ENCODE measurements around the gene ZNF689.
"Not testable (repeated sequence)": the region's sequence is repeated elsewhere in the genome, so short reads cannot be mapped to it uniquely, and the experiment has no call there.

Gene ZNF689

GRCh38 chr16:30600215-30600614 lies 10.0 kb downstream of the ZNF689 start:
- DNase-seq (ENCODE audit: low read depth): no peak

GRCh38 chr16:30592871-30593270 lies 17.3 kb downstream of the ZNF689 start:
- no peak for DNase-seq (ENCODE audit: low read depth)

GRCh38 chr16:30590869-30591268 lies 19.3 kb downstream of the ZNF689 start:
- DNase-seq (ENCODE audit: low read depth): not testable (repeated sequence)

DNA sequence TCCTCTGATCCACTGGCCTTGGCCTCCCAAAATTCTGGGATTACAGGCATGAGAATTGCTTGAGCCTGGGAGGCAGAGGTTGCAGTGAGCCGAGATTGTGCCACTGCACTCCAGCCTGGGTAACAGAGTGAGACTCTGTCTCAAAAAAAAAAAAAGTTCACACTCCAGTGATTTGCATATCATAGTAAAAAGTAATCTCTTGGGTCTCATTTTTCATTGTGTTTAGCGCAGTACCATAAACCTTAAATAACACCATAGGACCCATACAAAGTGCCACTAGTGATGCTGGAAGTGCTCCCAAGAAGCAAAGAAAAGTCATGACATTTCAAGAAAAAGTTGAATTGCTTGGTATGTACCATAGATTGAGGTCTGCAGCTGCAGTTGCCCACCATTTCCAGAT lies 20.6 kb downstream of the ZNF689 start:
- not testable (repeated sequence) for DNase-seq (ENCODE audit: low read depth)

DNA sequence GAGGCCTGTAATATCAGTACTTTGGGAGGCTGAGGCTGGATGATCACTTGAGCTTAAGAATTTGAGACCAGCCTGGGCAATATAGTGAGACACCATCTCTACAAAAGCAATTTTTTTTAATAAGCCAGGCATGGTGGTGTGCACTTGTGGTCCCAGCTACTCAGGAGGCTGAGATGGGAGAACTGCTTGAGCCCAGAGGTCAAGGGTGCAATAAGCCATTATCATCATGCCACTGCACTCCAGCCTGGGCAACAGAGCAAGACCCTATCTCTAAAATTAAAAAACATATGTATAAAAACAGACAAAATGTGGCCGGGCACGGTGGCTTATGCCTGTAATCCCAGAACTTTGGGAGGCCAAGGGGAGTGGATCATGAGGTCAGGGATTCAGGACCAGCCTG lies 21.5 kb downstream of the ZNF689 start:
- no peak for DNase-seq (ENCODE audit: low read depth)

DNA sequence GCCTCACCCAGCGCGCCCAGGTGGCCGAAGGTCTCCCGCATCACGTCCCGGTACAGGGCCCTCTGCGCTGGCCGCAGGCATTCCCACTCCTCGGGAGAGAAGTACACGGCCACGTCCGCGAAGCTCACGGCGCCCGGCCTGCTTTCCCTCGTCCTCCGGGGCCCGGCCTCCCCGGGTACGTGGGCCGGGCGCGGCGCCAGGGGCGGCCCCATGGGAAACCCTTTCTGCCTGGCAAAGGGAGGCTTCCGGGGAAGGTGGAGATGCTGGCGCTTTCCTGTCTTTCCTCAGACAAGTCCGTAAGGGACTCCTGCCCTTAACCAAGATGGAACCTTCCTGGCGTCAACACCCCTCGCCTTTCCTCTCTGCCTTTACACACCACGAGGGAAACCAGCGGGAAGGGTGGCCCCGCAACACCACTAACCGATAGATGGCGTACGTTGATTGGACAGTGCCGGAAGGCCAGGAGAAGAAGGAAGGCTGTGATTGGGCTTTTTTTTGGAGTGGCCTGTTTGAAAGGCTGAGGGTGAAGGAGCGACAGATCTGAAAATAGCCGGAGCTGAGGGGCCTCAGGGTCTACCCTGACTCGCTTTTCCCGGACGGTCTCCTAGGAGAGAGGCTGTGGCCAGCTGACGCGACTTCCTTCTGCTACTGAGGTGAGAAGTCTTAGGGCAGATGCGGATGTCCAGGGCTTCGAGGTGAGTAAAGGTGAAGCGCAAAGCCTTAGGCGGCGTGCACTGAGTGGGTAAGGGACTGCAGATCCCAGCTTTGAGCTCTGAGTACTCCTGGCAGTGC lies 24.6 kb downstream of the ZNF689 start, which contains the start of gene ZNF785:
Gene ZNF785 (minus strand): TSS at position 298 of the 792 bp plus-strand sequence. CDS start 86 bp downstream, at position 212.
- peak; percentile 99 for DNase-seq (ENCODE audit: low read depth)

- DNase-seq (ENCODE audit: low read depth): no peak
Measured at GRCh38 chr16:30585022-30585399, 25.2 kb downstream of the ZNF689 start.

DNA sequence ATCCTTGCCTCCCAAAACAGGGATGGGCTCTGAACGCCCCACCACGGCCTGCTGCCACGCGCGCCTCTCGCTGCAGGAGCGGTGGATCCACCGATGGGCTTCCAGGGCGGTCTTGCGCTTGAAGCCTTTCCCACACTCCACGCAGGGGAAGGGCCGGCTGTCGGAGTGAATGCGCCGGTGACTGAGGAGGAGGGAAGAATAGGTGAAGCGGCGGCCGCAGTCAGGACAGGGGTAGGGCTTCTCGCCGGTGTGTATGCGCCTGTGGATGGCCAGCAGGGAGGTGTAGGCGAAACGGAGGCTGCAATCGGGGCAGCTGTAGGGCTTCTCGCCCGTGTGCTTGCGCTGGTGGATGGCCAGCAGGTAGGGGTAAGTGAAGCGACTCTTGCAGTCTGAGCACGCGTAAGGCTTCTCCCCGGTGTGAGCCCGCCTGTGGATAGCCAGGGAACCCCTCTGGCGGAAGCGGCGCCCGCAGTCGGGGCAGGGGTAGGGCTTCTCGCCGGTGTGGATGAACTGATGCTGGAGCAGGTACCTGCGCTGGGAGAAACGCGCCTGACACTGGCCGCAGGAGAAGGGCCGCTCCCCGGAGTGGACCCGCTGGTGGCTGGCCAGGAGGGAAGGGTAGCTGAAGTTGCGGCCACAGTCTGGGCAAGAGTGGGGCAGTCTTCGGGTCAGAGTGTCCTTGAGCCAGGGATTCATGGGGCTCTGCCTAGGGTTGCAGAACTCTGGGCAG lies 27.4 kb downstream of the ZNF689 start:
- no peak for DNase-seq (ENCODE audit: low read depth)

DNA sequence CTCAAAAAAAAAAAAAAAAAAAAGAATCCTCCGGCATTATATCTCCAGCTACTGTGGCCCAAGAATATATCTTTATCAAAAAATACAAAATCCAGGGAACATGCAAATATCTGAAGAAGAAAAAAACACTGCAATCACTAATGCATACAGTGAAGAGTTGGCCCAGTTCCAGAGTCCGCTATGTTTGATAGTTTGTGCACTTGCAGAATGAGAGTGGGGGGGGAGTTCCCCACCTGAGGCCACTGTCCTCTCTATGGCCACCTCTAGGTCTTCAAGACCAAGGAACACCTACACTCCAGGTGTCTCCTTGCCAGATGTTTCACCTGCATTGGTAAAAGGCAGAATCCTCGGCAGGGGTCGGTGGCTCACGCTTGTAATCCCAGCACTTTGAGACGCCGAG lies 28.7 kb downstream of the ZNF689 start:
- no peak for DNase-seq (ENCODE audit: low read depth)

DNA sequence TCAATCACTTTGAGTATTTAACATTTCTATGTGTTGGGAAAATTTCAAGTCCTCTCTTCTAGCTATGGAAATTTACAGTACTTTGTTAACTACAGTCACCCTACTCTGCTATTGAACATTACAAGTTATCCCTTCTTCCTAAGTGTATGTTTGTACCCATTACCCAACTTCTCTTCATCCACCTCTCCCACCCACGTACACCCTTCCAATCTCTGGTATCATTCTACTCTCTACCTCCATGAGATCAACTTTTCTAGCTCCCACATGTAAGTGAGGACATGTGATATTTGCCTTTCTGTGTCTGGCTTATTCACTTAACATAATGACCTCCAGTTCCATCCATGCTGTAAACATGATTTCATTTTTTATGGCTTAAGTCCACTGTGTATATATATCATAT lies 35.5 kb downstream of the ZNF689 start:
- DNase-seq (ENCODE audit: low read depth): no peak

DNA sequence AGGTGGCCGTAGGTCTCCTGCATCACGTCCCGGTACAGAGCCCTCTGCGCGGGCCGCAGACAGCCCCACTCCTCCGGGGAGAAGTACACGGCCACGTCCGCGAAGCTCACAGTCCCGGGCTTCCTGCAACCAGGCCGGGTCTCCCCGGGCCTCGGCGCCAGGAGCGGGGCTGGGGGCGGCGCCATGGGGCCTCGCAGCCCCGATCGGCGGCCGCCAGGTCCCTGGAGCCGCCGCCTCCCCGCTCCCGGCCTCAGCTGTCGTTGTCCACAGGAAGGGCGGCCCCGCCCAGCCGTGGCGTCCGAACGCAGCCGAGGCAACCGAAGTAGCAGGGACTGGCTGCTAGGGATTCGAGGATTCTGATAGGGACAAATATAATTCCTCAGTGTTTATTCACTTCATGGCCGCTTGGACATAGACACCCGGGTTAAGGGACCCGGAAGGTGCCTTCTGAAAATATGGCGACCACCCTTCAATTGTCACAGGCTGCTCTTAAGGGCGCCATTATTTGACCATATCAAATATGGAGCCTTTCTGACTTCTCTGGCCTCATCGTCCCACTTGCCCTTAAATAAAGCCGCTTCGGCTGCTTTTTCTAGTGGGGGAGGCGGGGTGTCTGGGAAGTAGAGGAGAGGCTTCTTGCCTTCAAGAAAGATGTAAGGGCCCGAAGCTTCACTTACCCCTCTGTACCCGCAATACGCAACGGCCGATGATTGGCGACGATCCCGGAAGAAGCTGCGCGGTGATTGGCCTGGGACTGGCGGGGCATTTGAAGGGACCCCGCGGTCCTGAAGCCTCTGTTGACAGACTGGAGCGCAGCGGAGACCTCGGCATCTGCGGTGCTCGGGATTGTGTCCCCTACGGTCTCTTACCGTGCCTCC lies 38.5 kb downstream of the ZNF689 start, which contains the start of gene ZNF688:
Gene ZNF688 (minus strand): TSS at position 270 of the 878 bp plus-strand sequence. CDS start 85 bp downstream, at position 185.
- peak; percentile 98 for DNase-seq (ENCODE audit: low read depth)

- DNase-seq (ENCODE audit: low read depth): no peak
Measured at GRCh38 chr16:30570636-30571444, 39.3 kb downstream of the ZNF689 start.

DNA sequence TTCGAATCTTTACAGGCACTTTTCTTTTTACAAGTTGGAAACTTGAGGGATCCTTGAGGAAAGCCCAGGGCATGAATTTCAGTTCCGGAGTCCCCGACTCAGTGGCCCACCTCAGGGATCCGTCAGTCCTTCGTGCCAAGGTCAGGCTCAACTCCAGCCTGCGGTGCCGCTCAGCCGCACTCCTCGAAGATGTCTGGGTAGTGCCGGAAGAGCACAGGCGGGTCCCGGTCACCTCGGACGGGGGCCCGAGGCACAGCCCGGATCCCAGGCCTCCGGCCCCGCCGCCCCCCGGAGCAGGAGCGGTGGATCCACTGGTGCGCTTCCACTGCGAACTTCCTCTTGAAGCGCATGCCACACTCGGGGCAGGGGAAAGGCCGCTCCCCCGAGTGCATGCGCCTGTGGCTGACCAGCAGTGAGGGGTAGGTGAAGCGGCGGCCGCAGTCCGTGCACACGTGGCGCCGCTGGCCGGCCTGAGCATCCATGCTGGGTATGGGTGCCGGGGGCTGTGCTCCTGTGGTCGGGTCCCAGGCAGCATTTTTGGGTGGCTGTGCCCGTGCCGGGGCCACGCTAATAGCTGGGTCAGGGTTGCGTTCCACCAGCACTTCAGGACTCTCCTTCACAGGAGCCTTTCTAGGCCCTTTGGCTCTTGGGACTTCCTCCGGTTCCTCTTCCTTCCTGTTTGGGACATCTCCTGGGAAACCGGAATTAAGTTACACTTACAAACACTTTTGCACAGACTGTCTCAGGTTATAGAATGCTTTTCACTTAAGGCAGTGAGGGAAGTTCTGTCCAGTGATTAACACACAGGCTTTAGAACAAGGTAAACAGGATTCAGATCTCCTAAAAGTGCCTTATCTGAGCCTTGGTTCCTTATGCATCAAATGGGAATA lies 40.2 kb downstream of the ZNF689 start:
- DNase-seq (ENCODE audit: low read depth): no peak

DNA sequence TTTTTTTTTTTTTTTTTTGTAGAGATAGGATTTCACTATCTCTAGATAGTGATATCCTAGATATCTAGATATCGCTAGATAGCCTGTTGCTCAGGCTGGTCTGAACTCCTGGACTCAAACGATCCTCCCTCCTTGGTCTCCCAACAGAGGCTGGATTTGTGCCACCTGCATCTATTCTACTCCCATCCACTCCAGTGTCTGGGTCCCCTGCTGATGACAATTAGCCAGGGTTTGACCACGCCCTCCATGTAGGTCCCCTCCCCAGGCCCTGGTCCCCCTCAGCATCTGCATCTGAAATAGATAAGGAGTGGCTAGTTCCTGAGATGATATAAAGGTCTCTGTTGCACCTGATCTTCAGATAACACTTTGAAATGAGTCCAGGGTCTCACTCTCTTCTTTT lies 40.9 kb downstream of the ZNF689 start:
- DNase-seq (ENCODE audit: low read depth): no peak

DNA sequence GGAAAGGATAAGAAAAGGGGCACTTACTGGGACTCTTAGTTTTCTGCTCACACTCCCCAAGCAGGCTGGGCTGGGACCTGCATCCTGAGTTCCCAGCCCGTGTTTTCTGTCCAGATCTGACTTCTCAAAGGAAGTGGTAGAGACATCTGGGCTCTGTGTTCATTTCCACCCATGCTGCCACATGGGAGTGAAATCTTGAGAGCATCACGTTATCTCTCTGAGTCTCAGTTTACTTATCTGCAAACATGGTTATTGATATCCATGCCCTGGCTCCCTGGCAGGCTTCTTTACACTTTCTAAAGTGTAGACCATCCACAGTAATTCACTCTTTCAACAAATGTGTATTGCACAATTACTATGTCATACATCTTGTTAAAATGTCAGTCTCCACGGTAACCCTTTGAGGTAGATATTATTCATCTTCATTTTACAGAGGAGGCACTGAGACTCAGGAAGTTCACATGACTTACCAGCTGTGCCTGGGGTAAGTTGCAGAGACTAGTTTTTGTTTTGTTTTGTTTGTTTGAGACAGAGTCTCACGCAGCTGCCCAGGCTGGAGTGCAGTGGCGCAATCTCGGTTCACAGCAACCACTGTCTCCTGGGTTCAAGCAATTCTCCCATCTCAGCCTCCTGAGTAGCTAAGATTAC lies 42.1 kb downstream of the ZNF689 start:
- peak; percentile 72 for DNase-seq (ENCODE audit: low read depth)

DNA sequence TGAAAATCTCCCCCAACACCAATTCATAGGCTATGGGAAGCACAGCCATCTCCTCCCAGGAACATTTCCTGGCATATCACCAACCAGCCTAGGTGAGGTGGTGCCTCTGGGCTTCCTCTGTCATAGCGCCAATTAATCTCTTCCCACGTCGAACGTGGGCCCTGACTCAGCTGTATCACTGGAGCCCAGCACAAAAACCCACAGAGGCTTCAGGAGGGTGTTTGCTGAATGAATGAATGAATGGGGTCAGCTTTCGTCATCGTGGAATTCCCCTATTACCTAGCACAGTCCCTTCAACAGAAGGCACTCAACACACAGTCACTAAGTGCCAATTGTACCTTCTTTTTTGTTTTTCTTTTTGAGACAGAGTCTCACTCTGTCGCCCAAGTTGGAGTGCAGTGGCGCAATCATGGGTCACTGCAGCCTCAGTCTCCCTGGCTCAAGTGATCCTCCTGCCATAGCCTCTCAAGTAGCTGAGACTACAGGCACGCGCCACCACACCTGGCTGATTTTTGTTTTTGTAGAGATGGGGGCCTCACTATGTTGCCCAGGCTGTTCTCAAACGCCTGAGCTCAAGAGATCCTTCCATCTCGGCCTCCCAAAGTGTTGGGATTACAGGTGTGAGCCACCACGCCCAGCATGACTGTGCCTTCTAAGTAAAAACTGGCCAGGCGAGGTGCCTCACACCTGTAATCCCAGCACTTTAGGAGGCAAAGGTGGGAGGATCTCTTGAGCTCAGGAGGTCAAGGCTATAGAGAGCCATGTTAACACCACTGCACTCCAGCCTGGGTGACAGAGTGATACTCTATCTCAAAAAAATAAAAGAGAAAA lies 42.8 kb downstream of the ZNF689 start:
- no peak for DNase-seq (ENCODE audit: low read depth)

GRCh38 chr16:30566531-30566930 lies 43.7 kb downstream of the ZNF689 start:
- DNase-seq (ENCODE audit: low read depth): no peak

- no peak for DNase-seq (ENCODE audit: low read depth)
Measured at GRCh38 chr16:30565984-30566383, 44.2 kb downstream of the ZNF689 start.

DNA sequence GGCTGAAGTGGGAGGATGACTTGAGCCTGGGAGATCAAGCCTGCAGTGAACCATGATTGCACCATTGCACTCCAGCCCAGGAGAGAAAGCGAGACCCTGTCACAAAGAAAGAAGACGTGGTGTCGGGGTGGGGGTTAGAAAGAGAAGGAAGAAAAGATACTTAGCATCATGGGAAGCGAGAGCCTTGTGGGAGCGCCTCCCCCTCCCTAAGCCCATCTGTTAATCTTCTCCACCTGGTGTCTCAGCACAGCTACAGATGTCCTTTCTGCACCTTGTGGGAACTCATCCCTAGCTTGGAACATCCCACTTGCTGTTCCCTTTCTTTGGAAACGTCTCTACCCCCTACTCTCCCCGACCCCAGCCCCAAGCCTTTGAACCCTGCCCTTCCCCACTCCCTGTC lies 44.7 kb downstream of the ZNF689 start:
- DNase-seq (ENCODE audit: low read depth): no peak

Measured in stromal cell of bone marrow (primary cell).